HepG2 (cell line): Measurements from ENCODE around the gene VTN. TPM values are rescaled to one million over a fixed set of nuclear protein-coding genes. Genes with fewer than 3 reads are reported as not detected.

Experiments used
- ATAD3A ChIP-seq: sonication (generic); formaldehyde crosslinking; IDR thresholded peaks from 2 replicates; pipeline ENCODE4 v1.4.0; 2020; ENCODE audit warnings: missing genetic modification reagents
- BRCA1 ChIP-seq: sonication (generic); formaldehyde crosslinking; IDR thresholded peaks from 2 replicates; pipeline ENCODE4 v1.4.0; 2020; ENCODE audit warnings: missing genetic modification reagents
- FOXA1 ChIP-seq, 2 experiments: fragments of 450-650 bp in 1 of 2; sonication (generic) in 1 of 2; formaldehyde crosslinking in 1 of 2; IDR thresholded peaks; 2 replicates each; pipeline versions ENCODE4 v1.4.0 to v1.6.1; 2016 to 2020; ENCODE audit warnings: missing genetic modification reagents in 1 of 2
- HIVEP1 ChIP-seq: sonication (generic); formaldehyde crosslinking; IDR thresholded peaks from 2 replicates; pipeline ENCODE4 v1.4.0; 2020; ENCODE audit warnings: mild to moderate bottlenecking, missing genetic modification reagents
- HNRNPH1 ChIP-seq: fragments of 200-400 bp; formaldehyde crosslinking; optimal IDR thresholded peaks from 2 replicates; pipeline ENCODE3; 2017; ENCODE audit warnings: mild to moderate bottlenecking, low read depth, low read length
- KDM1A ChIP-seq: IDR thresholded peaks from 2 replicates; pipeline ENCODE4 v1.6.1; 2016; ENCODE audit warnings: missing compliant biosample characterization
- KLF11 ChIP-seq: IDR thresholded peaks from 2 replicates; pipeline ENCODE4 v1.6.1; 2016; ENCODE audit warnings: missing compliant biosample characterization
- KLF16 ChIP-seq, 2 experiments: sonication (generic) in 1 of 2; formaldehyde crosslinking in 1 of 2; IDR thresholded peaks; 2 replicates each; pipeline versions ENCODE4 v1.6.1 to v1.8.0; 2016 to 2023; ENCODE audit warnings: missing genetic modification reagents in 2 of 2, missing compliant biosample characterization in 1 of 2
- NBN ChIP-seq: fragments of 450-650 bp; conservative IDR thresholded peaks from 2 replicates; pipeline ENCODE4 v1.6.1; 2017
- NFE2 ChIP-seq: sonication (generic); formaldehyde crosslinking; IDR thresholded peaks from 2 replicates; pipeline ENCODE4 v1.4.0; 2020; ENCODE audit warnings: missing genetic modification reagents
- NPAS2 ChIP-seq: sonication (generic); formaldehyde crosslinking; IDR thresholded peaks from 2 replicates; pipeline ENCODE4 v1.8.0; 2022; ENCODE audit warnings: mild to moderate bottlenecking, missing genetic modification reagents, borderline replicate concordance
- RBM39 ChIP-seq: fragments of 200-400 bp; formaldehyde crosslinking; IDR thresholded peaks from one replicate; pipeline ENCODE4 v1.6.1; 2018; ENCODE audit warnings: antibody characterized with exemption, mild to moderate bottlenecking, low read depth, low read length; ENCODE audit not compliant: poor library complexity, severe bottlenecking
- SOX5 ChIP-seq: IDR thresholded peaks from 2 replicates; pipeline ENCODE4 v1.6.1; 2016; ENCODE audit warnings: borderline replicate concordance
- ZEB1 ChIP-seq: IDR thresholded peaks from 2 replicates; pipeline ENCODE4 v1.6.1; 2012; ENCODE audit warnings: mild to moderate bottlenecking, low read depth, inconsistent platforms; ENCODE audit not compliant: insufficient replicate concordance
- ZNF431 ChIP-seq: sonication (generic); formaldehyde crosslinking; IDR thresholded peaks from 2 replicates; pipeline ENCODE4 v1.9.0; 2022; ENCODE audit warnings: missing genetic modification reagents, low read depth, mild to moderate bottlenecking, borderline replicate concordance
- ZNF460 ChIP-seq: sonication (generic); formaldehyde crosslinking; IDR thresholded peaks from 2 replicates; pipeline ENCODE4 v1.5.1; 2020; ENCODE audit warnings: missing genetic modification reagents, mild to moderate bottlenecking, borderline replicate concordance
- ZNF484 ChIP-seq: sonication (generic); formaldehyde crosslinking; IDR thresholded peaks from 2 replicates; pipeline ENCODE4 v1.5.1; 2020; ENCODE audit warnings: mild to moderate bottlenecking, low read depth, missing genetic modification reagents, borderline replicate concordance
- ZNF496 ChIP-seq: sonication (generic); formaldehyde crosslinking; IDR thresholded peaks from 2 replicates; pipeline ENCODE4 v1.8.1; 2023; ENCODE audit warnings: mild to moderate bottlenecking, moderate library complexity, missing genetic modification reagents; ENCODE audit not compliant: insufficient replicate concordance
- ZNF547 ChIP-seq: sonication (generic); formaldehyde crosslinking; IDR thresholded peaks from 2 replicates; pipeline ENCODE4 v1.5.1; 2020; ENCODE audit warnings: mild to moderate bottlenecking, missing genetic modification reagents
- ZNF574 ChIP-seq: sonication (generic); formaldehyde crosslinking; IDR thresholded peaks from 2 replicates; pipeline ENCODE4 v1.4.0; 2020; ENCODE audit warnings: missing genetic modification reagents
- ZNF747 ChIP-seq: sonication (generic); formaldehyde crosslinking; IDR thresholded peaks from 2 replicates; pipeline ENCODE4 v1.8.1; 2023; ENCODE audit warnings: missing genetic modification reagents, mild to moderate bottlenecking, borderline replicate concordance
- ZNF790 ChIP-seq: sonication (generic); formaldehyde crosslinking; IDR thresholded peaks from 2 replicates; pipeline ENCODE4 v1.8.0; 2022; ENCODE audit warnings: missing genetic modification reagents, mild to moderate bottlenecking, borderline replicate concordance
- ZNF850 ChIP-seq: sonication (generic); formaldehyde crosslinking; conservative IDR thresholded peaks from 2 replicates; pipeline ENCODE4 v1.9.0; 2021; ENCODE audit warnings: mild to moderate bottlenecking, missing genetic modification reagents
- ZSCAN25 ChIP-seq: sonication (generic); formaldehyde crosslinking; IDR thresholded peaks from 2 replicates; pipeline ENCODE4 v1.8.0; 2022; ENCODE audit warnings: mild to moderate bottlenecking, missing genetic modification reagents
- polyA plus RNA-seq, 8 experiments: library from polyadenylated mRNA; depleted of rRNA in 3 of 8; stranded (reverse) in 7 of 8; unstranded in 1 of 8; fragments of >200 nt; fragmentation: Illumina TruSeq in 4 of 8; extraction: Trizol in 4 of 8; gene quantifications; 2 replicates each; pipeline versions ENCODE4 v1.2.1 to v1.2.3, GENCODE V29; 2011 to 2016; ENCODE audit warnings: low read depth in 4 of 8, missing spikeins in 1 of 8, mixed read lengths in 1 of 8; ENCODE audit not compliant: insufficient read depth in 1 of 8
- total RNA-seq, 5 experiments: library from RNA; depleted of rRNA; stranded (reverse); fragments of >200 nt; fragmentation: Illumina TruSeq; extraction: Trizol; gene quantifications; 2 replicates each; pipeline ENCODE4 v1.2.3, GENCODE V29; 2016; ENCODE audit warnings: low read depth in 1 of 5
- TF ChIP-seq, protein P1 (sequence below): sonication (generic); formaldehyde crosslinking; IDR thresholded peaks from 2 replicates; pipeline ENCODE4 v1.4.0; 2020; ENCODE audit warnings: missing genetic modification reagents, borderline replicate concordance

Gene VTN
- total and polyA plus RNA-seq, 2 of the 13 experiments (the other 11 are each of a cell fraction or from before 2014, with no cell fraction given): 108 to 131 TPM

DNA sequence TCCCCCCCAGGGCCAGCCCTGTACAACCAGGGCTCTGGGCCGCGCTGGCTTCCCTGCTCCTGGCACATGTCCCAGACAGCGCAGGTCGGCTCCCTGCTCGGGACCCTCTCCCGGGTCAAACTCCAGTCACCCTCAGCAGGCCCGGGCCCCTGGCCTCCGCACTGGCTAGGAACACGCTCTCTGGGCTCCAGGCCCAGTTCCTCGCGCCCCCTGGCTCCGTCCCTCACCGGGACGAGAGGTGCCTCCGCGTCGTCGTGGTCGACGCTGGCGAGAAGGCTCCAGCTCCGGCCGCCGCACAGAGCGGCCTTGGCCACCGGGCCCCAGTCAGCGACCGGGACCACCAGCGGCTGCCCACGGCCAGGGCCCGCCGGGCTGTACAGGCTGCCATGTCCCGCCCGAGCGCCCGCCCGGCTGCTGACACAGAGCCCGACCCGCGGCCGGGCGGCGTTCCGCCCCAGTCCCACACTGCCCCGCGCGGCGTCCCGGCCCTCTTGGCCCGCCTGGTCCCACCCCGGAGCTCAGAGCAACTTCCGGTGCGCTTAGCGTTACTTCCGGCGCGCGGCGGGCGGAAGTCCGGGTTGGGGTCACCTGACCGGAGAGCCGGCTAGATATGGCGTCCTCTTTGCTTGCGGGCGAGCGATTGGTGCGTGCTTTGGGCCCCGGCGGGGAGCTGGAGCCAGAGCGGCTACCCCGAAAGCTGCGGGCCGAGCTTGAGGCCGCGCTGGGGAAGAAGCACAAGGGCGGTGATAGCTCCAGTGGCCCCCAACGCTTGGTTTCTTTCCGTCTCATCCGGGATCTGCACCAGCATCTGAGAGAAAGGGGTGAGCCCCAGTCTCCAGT lies 12.8 kb downstream of the VTN start, which contains the start of gene POLDIP2 (continued):
- TF ChIP-seq ZNF850 (CRISPR knock-in tag): no peak
- TF ChIP-seq ZNF484 (CRISPR knock-in tag): no peak
- TF ChIP-seq HNRNPH1: no peak
- TF ChIP-seq RBM39: no peak
- no peak for TF ChIP-seq ZNF496 (CRISPR knock-in tag)
- TF ChIP-seq BRCA1 (CRISPR knock-in tag): no peak
- no peak for TF ChIP-seq ZEB1
- TF ChIP-seq SOX5: no peak; the same call in 1 of the 2 replicates
- peak; percentile 11; the same call in 1 of the 2 replicates for TF ChIP-seq HIVEP1
- TF ChIP-seq ZNF747 (CRISPR knock-in tag): peak; percentile 64; the same call in 1 of the 2 replicates
- TF ChIP-seq ZNF547 (CRISPR knock-in tag): no peak
- no peak for TF ChIP-seq ZNF460 (CRISPR knock-in tag)
- TF ChIP-seq NFE2 (CRISPR knock-in tag): no peak
- TF ChIP-seq, protein P1, sequence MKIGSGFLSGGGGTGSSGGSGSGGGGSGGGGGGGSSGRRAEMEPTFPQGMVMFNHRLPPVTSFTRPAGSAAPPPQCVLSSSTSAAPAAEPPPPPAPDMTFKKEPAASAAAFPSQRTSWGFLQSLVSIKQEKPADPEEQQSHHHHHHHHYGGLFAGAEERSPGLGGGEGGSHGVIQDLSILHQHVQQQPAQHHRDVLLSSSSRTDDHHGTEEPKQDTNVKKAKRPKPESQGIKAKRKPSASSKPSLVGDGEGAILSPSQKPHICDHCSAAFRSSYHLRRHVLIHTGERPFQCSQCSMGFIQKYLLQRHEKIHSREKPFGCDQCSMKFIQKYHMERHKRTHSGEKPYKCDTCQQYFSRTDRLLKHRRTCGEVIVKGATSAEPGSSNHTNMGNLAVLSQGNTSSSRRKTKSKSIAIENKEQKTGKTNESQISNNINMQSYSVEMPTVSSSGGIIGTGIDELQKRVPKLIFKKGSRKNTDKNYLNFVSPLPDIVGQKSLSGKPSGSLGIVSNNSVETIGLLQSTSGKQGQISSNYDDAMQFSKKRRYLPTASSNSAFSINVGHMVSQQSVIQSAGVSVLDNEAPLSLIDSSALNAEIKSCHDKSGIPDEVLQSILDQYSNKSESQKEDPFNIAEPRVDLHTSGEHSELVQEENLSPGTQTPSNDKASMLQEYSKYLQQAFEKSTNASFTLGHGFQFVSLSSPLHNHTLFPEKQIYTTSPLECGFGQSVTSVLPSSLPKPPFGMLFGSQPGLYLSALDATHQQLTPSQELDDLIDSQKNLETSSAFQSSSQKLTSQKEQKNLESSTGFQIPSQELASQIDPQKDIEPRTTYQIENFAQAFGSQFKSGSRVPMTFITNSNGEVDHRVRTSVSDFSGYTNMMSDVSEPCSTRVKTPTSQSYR (CRISPR knock-in tag): 0 out of 2 replicates have a peak, but pooled peaks have one; percentile 46
- TF ChIP-seq NPAS2: no peak
- TF ChIP-seq ZNF574 (CRISPR knock-in tag): peak; percentile 100
- no peak for TF ChIP-seq ZNF431
- TF ChIP-seq ATAD3A: no peak
- TF ChIP-seq KLF16 (CRISPR knock-in tag; IDR thresholded peaks at IDR 0.05): peak in 1 of 2 experiments; percentile 58; a peak in 1 of 4 replicates
- 0 out of 2 replicates have a peak, but pooled peaks have one; percentile 29 for TF ChIP-seq ZNF790 (CRISPR knock-in tag)
- no peak for TF ChIP-seq NBN
- no peak for TF ChIP-seq KDM1A (CRISPR knock-in tag)
- no peak for TF ChIP-seq KLF11 (CRISPR knock-in tag)
- TF ChIP-seq FOXA1 (IDR thresholded peaks at IDR 0.05): no peak
- TF ChIP-seq FOXA1 (CRISPR knock-in tag; IDR thresholded peaks at IDR 0.05): peak; percentile 53
- TF ChIP-seq ZSCAN25 (CRISPR knock-in tag): no peak
